GM13977 (cell line): ENCODE results near the gene LRRC61.

Source experiments
- DNase-seq: peaks from one replicate; pipeline ENCODE4 v3.0.0; 2012; ENCODE audit warnings: low spot score
- in situ Hi-C: fragments of 300-500 bp; cut with MboI; formaldehyde crosslinking; loops from one replicate; pipeline ENCODE4 v1.12.0; 2022; ENCODE audit warnings: low sequenced_read_pairs, low pct_unique_long_range_greater_than_20kb, mixed read lengths, inconsistent platforms; ENCODE audit not compliant: unreplicated experiment
- TF ChIP-seq, protein P1 (sequence below): IDR thresholded peaks from 2 replicates; pipeline ENCODE4 v1.5.1; 2012; ENCODE audit warnings: mild to moderate bottlenecking, control low read depth; ENCODE audit not compliant: insufficient read depth; ENCODE audit errors: extremely low read depth, missing control alignments

The LRRC61 gene

DNA sequence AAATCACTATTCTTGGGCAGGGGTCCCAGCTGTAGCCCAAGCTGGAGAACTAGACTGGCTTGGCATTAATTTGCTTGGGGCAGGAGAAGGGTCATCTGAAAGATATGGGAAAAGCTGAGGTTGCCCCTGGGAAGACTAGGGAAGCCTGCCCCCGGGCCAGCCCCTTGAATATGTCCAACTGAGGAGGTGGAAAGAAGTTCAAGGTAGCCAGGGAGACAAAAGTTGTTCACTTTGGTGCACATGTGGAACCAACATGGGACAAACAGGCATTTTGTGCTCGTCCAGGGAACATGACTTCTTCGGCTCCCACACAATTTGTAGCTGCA, 1.4 kb upstream of the LRRC61 start:
- in situ Hi-C loops: no loop called here
- TF ChIP-seq, protein P1, sequence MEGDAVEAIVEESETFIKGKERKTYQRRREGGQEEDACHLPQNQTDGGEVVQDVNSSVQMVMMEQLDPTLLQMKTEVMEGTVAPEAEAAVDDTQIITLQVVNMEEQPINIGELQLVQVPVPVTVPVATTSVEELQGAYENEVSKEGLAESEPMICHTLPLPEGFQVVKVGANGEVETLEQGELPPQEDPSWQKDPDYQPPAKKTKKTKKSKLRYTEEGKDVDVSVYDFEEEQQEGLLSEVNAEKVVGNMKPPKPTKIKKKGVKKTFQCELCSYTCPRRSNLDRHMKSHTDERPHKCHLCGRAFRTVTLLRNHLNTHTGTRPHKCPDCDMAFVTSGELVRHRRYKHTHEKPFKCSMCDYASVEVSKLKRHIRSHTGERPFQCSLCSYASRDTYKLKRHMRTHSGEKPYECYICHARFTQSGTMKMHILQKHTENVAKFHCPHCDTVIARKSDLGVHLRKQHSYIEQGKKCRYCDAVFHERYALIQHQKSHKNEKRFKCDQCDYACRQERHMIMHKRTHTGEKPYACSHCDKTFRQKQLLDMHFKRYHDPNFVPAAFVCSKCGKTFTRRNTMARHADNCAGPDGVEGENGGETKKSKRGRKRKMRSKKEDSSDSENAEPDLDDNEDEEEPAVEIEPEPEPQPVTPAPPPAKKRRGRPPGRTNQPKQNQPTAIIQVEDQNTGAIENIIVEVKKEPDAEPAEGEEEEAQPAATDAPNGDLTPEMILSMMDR: no peak

DNA sequence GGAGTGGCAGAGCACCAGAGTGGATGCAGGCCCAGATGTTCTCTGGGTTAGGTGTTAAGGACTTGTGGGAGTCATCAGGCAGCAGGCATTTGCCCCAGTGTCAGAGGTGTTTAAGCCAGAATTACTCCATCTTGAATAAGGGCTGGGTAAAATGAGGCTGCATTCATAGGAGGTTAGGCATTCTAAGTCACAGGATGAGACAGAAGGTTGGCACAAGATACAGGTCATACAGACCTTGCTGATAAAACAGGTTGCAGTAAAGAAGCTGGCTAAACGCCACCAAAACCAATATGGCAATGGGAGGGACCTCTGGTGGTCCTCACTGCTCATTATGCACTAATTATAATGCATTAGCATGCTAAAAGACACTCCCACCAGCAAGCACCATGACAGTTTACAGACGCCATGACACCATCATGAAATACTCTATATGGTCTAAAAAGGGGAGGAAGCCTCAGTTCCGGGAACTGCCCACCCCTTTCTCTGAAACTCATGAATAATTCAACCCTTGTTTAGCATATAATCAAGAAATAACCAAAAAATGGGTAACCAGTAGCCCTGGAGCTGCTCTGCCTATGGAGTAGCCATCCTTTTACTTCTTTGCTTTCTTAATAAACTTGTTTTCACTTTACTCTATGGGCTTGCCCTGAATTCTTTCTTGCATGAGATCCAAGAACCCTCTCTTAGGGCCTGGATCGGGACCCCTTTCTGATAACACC, 882 bp upstream of the LRRC61 start:
- TF ChIP-seq, protein P1: no peak
- in situ Hi-C loops: no loop called here
- DNase-seq: no peak

More for the DNA sequence above, 1.4 kb upstream of the LRRC61 start:
- no peak for DNase-seq

DNA sequence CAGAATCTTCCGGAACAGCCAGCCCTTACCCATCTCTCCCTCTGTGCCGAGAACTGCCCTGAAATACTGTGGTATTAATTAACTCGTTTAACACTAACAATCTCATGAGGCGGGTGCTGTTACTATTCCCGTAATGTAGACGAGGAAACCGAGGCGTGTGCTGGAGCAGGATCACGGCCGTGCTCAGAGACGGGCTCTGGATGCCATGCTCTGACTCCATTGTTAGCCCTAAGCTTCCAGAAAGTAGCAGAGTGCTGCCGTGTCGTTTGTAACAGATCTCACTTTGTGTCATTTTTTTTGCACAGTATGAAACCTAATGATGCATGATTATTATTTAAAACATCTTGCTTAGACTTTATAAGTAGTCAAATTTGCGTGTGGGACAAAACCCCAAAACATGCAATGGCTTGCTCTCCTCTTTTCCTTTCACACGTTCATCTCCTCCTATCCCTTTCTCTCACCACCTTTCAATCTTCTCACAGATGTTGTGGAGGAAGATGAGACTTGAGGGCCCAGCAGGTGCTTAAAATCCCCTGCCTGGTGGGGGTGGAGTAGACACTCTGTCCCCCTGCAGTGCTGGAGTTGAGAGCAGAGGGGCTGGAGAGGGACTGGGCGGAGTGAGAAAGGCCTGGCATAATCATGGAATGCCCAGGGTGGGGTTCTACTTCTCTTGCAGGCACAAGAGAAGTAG, 672 bp downstream of the LRRC61 start:
- DNase-seq: peak; percentile 28
- TF ChIP-seq, protein P1: no peak
- in situ Hi-C loops: no loop called here

DNA sequence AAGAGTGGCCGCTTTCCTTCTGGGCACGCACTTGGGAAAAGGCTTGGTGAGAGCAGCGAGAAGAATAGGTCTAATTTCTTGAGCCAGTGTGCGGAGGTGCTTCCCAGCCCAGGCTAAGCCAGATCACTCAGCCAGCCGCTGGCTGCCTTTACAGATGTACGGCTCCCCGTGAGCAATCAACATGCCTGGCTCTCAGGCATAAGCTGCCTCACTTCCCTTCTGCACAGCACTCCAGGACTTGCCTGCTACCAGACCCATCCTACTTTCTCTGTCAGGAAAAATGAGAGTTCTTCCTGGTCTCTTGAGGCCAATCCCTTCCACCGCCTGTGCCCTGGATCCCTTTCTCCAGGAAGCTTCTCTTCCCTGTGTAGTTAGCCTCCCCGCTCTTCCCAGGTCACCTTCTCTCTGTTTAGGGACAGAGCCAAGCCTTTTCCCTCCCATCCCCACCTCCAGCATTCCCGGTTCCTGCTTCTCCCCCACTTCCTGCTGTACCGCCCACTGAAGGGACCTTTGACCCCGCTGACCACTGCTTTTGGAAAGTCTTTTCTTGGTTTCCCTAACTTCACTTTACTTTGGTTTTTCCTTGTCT, 1.3 kb downstream of the LRRC61 start:
- in situ Hi-C loops: no loop called here
- DNase-seq: peak; percentile 14

DNA sequence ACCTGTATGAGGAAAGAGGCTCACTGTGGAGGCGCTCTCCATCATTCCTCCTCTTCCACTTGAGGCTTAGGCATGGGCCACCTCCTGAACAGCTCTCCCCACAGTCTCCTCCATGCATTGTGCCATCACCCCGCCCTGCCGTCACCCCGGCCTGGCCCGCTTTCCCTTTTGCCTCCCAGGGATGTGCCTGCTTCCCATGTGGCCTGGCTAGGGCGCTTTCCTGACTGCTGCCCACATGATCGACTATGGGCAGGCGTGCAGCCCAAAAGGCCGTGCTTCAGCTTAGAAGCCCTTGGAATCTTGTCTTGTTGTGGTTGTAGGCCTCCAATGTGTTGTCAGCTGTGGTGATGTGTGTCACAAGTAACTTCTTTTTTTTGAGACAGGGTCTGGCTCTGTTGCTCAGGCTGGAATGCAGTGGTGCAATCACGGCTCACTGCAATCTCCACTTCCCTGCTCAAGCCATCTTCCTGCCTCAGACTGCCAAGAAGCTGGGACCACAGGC, 2.0 kb downstream of the LRRC61 start:
- DNase-seq: no peak
- TF ChIP-seq, protein P1: no peak
- in situ Hi-C loops: no loop called here

More for the DNA sequence above, 1.3 kb downstream of the LRRC61 start:
- TF ChIP-seq, protein P1: no peak

DNA sequence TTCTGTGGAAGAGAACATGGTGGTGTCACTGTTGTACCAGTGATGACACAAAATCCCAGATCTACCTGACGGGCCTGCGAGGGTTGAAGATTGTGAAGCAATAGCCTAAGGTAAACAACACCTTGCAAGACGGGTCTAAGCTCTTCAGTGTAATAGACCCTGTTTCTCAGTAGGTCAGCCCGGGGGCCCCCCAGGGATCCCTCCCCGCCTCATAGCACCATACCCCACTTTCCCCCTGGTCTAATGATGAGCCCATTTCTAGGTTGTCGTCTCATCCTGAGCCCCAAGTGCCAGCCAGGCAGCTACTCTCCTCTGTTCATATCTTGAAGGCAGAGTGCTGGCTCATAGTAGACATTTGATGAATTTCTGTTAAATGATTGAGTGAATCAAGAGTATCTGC, 2.7 kb downstream of the LRRC61 start:
- DNase-seq: no peak
- TF ChIP-seq, protein P1: no peak
- in situ Hi-C loops: no loop called here
